IMR-90 (cell line): ENCODE measurements around the gene MSI2. TPM values are rescaled to one million over a fixed set of nuclear protein-coding genes. Genes with fewer than 3 reads are reported as not detected.

ENCODE experiments used
- ATAC-seq: fragments of 200-7000 bp; cut with Tn5 transposase; 2 replicates; pipeline ENCODE4 v1.9.1; 2020; ENCODE audit warnings: low read depth, mild to moderate bottlenecking, moderate library complexity
- BruUV-seq: library from RNA; stranded (reverse); fragments of 400-500 nt; replicated peaks from 2 replicates; lab custom pipeline; 2021; lab: Mats Ljungman, UMichigan
- CTCF ChIA-PET: fragments of 300-600 bp; formaldehyde crosslinking; extraction: SDS; loops from one replicate; lab custom pipeline; 2021; ENCODE audit warnings: antibody characterized with exemption; lab: Yijun Ruan, JAX
- POLR2A ChIA-PET: fragments of 300-600 bp; sonication (Branson Sonifier 250); formaldehyde crosslinking; loops from one replicate; lab custom pipeline; 2022; ENCODE audit warnings: antibody characterized with exemption; ENCODE audit not compliant: unreplicated experiment; lab: Charles Lee
- DNase-seq: peaks from one replicate; pipeline ENCODE4 v3.0.0; 2013
- H2AFZ ChIP-seq: replicated peaks from 2 replicates; pipeline ENCODE3; 2013; ENCODE audit warnings: low read length, mild to moderate bottlenecking; ENCODE audit not compliant: poor library complexity
- H2AK5ac ChIP-seq: 2 replicates; pipeline ENCODE4 v1.6.1; 2013; ENCODE audit warnings: low read depth, low read length, inconsistent platforms
- H2AK9ac ChIP-seq: replicated peaks from 2 replicates; pipeline ENCODE3; 2013; ENCODE audit warnings: mild to moderate bottlenecking, low read depth, low read length, moderate library complexity; ENCODE audit not compliant: poor library complexity
- H2BK120ac ChIP-seq: 2 replicates; pipeline ENCODE4 v1.6.1; 2013; ENCODE audit warnings: low read depth, low read length, inconsistent platforms
- H2BK15ac ChIP-seq: 3 replicates; pipeline ENCODE4 v1.6.1; 2013; ENCODE audit warnings: low read depth, low read length, inconsistent platforms
- H2BK20ac ChIP-seq: 2 replicates; pipeline ENCODE4 v1.6.1; 2013; ENCODE audit warnings: low read depth, mild to moderate bottlenecking, inconsistent platforms, low read length, moderate library complexity
- H2BK5ac ChIP-seq: 2 replicates; pipeline ENCODE4 v1.6.1; 2013; ENCODE audit warnings: mild to moderate bottlenecking, low read depth, low read length, inconsistent platforms; ENCODE audit not compliant: poor library complexity, severe bottlenecking
- H3K14ac ChIP-seq: replicated peaks from 2 replicates; pipeline ENCODE4 v1.6.1; 2013; ENCODE audit warnings: low read depth, low read length, inconsistent platforms
- H3K18ac ChIP-seq: 2 replicates; pipeline ENCODE4 v1.6.1; 2013; ENCODE audit warnings: low read depth, low read length, control low read depth
- H3K23ac ChIP-seq: 2 replicates; pipeline ENCODE4 v1.6.1; 2013; ENCODE audit warnings: low read depth, low read length, inconsistent platforms
- H3K27ac ChIP-seq: 2 replicates; pipeline ENCODE4 v1.5.1; 2013; ENCODE audit warnings: mild to moderate bottlenecking, control low read depth, low read length; ENCODE audit not compliant: insufficient read depth
- H3K27me3 ChIP-seq: 2 replicates; pipeline ENCODE4 v1.6.1; 2013; ENCODE audit warnings: low read length; ENCODE audit not compliant: control insufficient read depth, insufficient read depth
- H3K36me3 ChIP-seq: 2 replicates; pipeline ENCODE4 v1.6.1; 2013; ENCODE audit warnings: low read length, mixed read lengths; ENCODE audit not compliant: control insufficient read depth, insufficient read depth
- H3K4ac ChIP-seq: 2 replicates; pipeline ENCODE4 v1.6.1; 2013; ENCODE audit warnings: low read depth, low read length, inconsistent platforms
- H3K4me1 ChIP-seq: 2 replicates; pipeline ENCODE4 v1.6.1; 2013; ENCODE audit warnings: low read length, mixed read lengths; ENCODE audit not compliant: control insufficient read depth, insufficient read depth
- H3K4me2 ChIP-seq: 2 replicates; pipeline ENCODE4 v1.6.1; 2013; ENCODE audit warnings: low read depth, mild to moderate bottlenecking, control low read depth, low read length, moderate library complexity
- H3K4me3 ChIP-seq: 2 replicates; pipeline ENCODE4 v1.5.1; 2013; ENCODE audit warnings: low read depth, mild to moderate bottlenecking, control low read depth, low read length, moderate library complexity; ENCODE audit not compliant: insufficient read depth
- H3K56ac ChIP-seq: 2 replicates; pipeline ENCODE4 v1.6.1; 2013; ENCODE audit warnings: low read length, inconsistent platforms; ENCODE audit not compliant: insufficient read depth; ENCODE audit errors: extremely low read depth
- H3K79me1 ChIP-seq, 2 experiments: 2 replicates each; pipeline ENCODE4 v1.6.1; 2013; ENCODE audit warnings: low read length in 2 of 2, inconsistent platforms in 1 of 2, low read depth in 1 of 2
- H3K9ac ChIP-seq: 2 replicates; pipeline ENCODE4 v1.6.1; 2013; ENCODE audit warnings: low read depth, low read length, control low read depth
- H3K9me1 ChIP-seq: 2 replicates; pipeline ENCODE4 v1.6.1; 2013; ENCODE audit warnings: low read length, inconsistent platforms; ENCODE audit not compliant: insufficient read depth
- H3K9me3 ChIP-seq: 2 replicates; pipeline ENCODE4 v1.6.1; 2013; ENCODE audit warnings: low read length; ENCODE audit not compliant: control insufficient read depth, insufficient read depth
- H4K20me1 ChIP-seq: 2 replicates; pipeline ENCODE4 v1.6.1; 2013; ENCODE audit warnings: low read length, inconsistent platforms; ENCODE audit not compliant: insufficient read depth
- H4K5ac ChIP-seq: 2 replicates; pipeline ENCODE4 v1.6.1; 2013; ENCODE audit warnings: mild to moderate bottlenecking, low read depth, low read length, control low read depth
- H4K8ac ChIP-seq, 2 experiments: 2 replicates each; pipeline ENCODE4 v1.6.1; 2013; ENCODE audit warnings: low read depth in 2 of 2, low read length in 2 of 2, control low read depth in 1 of 2, inconsistent platforms in 1 of 2
- H4K91ac ChIP-seq: 2 replicates; pipeline ENCODE4 v1.6.1; 2013; ENCODE audit warnings: low read depth, low read length, inconsistent platforms; ENCODE audit not compliant: insufficient read depth
- BHLHE40 ChIP-seq: fragments of 150-350 bp; IDR thresholded peaks from 2 replicates; pipeline ENCODE4 v1.6.1; 2016; ENCODE audit warnings: mild to moderate bottlenecking, low read depth, low read length
- CEBPB ChIP-seq: IDR thresholded peaks from 2 replicates; pipeline ENCODE4 v1.6.1; 2012; ENCODE audit warnings: low read depth, low read length, improper control_type of control experiment
- CHD1 ChIP-seq: IDR thresholded peaks from 2 replicates; pipeline ENCODE4 v1.6.1; 2012; ENCODE audit warnings: low read depth, low read length, improper control_type of control experiment
- CTCF ChIP-seq: conservative IDR thresholded peaks from 2 replicates; pipeline ENCODE4 v1.5.1; 2012; ENCODE audit warnings: mild to moderate bottlenecking, low read depth, low read length, improper control_type of control experiment
- ELK1 ChIP-seq: fragments of 150-350 bp; IDR thresholded peaks from 2 replicates; pipeline ENCODE4 v1.6.1; 2016; ENCODE audit warnings: low read depth, mild to moderate bottlenecking, low read length, moderate library complexity, borderline replicate concordance
- FOS ChIP-seq: fragments of 150-350 bp; IDR thresholded peaks from 2 replicates; pipeline ENCODE4 v1.6.1; 2016; ENCODE audit warnings: low read depth, low read length
- MAFK ChIP-seq: IDR thresholded peaks from 2 replicates; pipeline ENCODE4 v1.6.1; 2012; ENCODE audit warnings: low read depth, low read length, improper control_type of control experiment
- MAZ ChIP-seq: IDR thresholded peaks from 2 replicates; pipeline ENCODE4 v1.6.1; 2012; ENCODE audit warnings: low read depth, mild to moderate bottlenecking, low read length, improper control_type of control experiment, moderate library complexity, borderline replicate concordance
- MXI1 ChIP-seq: IDR thresholded peaks from 2 replicates; pipeline ENCODE4 v1.6.1; 2012; ENCODE audit warnings: low read depth, mild to moderate bottlenecking, low read length, moderate library complexity, borderline replicate concordance
- NFE2L2 ChIP-seq: fragments of 150-350 bp; IDR thresholded peaks from 2 replicates; pipeline ENCODE4 v1.6.1; 2016; ENCODE audit warnings: low read depth, mild to moderate bottlenecking, low read length
- POLR2A ChIP-seq: IDR thresholded peaks from 2 replicates; pipeline ENCODE4 v1.6.1; 2012; ENCODE audit warnings: mild to moderate bottlenecking, low read depth, low read length
- RAD21 ChIP-seq: IDR thresholded peaks from 2 replicates; pipeline ENCODE4 v1.6.1; 2012; ENCODE audit warnings: low read length, improper control_type of control experiment
- RCOR1 ChIP-seq: IDR thresholded peaks from 2 replicates; pipeline ENCODE4 v1.6.1; 2012; ENCODE audit warnings: mild to moderate bottlenecking, low read length, improper control_type of control experiment; ENCODE audit not compliant: insufficient replicate concordance
- RFX5 ChIP-seq: IDR thresholded peaks from 2 replicates; pipeline ENCODE4 v1.8.0; 2012; ENCODE audit warnings: low read depth, mild to moderate bottlenecking, low read length, moderate library complexity
- SMC3 ChIP-seq: fragments of 150-350 bp; IDR thresholded peaks from 2 replicates; pipeline ENCODE4 v1.6.1; 2016; ENCODE audit warnings: low read depth, mild to moderate bottlenecking, antibody characterized with exemption, low read length, moderate library complexity
- USF2 ChIP-seq: fragments of 150-350 bp; IDR thresholded peaks from 2 replicates; pipeline ENCODE4 v1.6.1; 2017; ENCODE audit warnings: mild to moderate bottlenecking, antibody characterized with exemption, low read length, low read depth
- WGBS, 2 experiments: methylation state at CpG; one replicate each; pipeline versions ENCODE4 v1.1.5 to v1.1.7; 2013; ENCODE audit warnings: missing lambda C conversion rate in 2 of 2; ENCODE audit not compliant: insufficient read length in 1 of 2; ENCODE audit errors: extremely low coverage in 2 of 2; 5-methylcytosine and 5-hydroxymethylcytosine counted together
- dilution Hi-C: fragments of 300-500 bp; cut with HindIII; formaldehyde crosslinking; loops from one replicate; pipeline ENCODE4 v1.14.3; 2018; ENCODE audit warnings: low sequenced_read_pairs; ENCODE audit not compliant: unreplicated experiment
- in situ Hi-C: fragments of 300-500 bp; cut with MboI; formaldehyde crosslinking; loops from 3 replicates; pipeline ENCODE4 v1.14.3; 2019; ENCODE audit warnings: low sequenced_read_pairs, inconsistent platforms, mixed read lengths
- intact Hi-C: fragments of 100-400 bp; cut with micrococcal nuclease; formaldehyde crosslinking; loops from 2 replicates; pipeline ENCODE4 v1.10.0; 2022
- polyA plus RNA-seq, 3 experiments: library from polyadenylated mRNA; depleted of rRNA; stranded (reverse); fragments of >200 nt; gene quantifications; 2 replicates each; pipeline ENCODE4 v1.2.3, GENCODE V29; 2012; ENCODE audit warnings: low replicate concordance in 1 of 3
- total RNA-seq: library from RNA; depleted of rRNA; stranded (reverse); fragments of >200 nt; gene quantifications from 2 replicates; pipeline ENCODE4 v1.2.3, GENCODE V29; 2012

The MSI2 gene
- total and polyA plus RNA-seq, 2 of the 4 experiments (the other 2 are of a cell fraction), result 13.0 to 16.0 TPM

DNA sequence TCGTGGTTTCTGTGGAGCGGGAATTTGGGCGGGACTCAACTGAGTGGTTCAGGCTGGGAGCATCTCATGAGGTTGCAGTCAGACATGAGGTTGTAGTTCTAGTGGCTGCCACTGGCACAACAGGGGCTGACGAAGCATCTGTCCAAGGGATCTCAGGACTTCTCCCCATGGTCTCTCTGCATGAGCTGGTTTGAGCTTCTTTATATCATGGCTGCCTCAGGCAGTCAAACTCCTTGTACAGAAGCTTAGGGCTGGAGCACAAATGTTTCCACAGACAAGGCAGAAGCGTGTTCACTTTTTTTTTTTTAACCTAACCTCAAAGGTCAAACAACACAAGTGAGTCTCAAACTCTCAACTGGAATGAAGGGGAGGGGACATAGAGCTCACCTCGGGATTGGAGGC is 243.3 kb downstream of the MSI2 start:
- ChIA-PET POLR2A (no interaction called here), CTCF (interaction anchor here (0.6 kb wide), 2 partner anchors 41 to 231 kb away, joined by 3 read pairs; no protein-coding TSS in a partner anchor)
- H2BK20ac ChIP-seq, result no peak overlapping the region
- in situ Hi-C loops, result no loop called here
- H3K27me3 ChIP-seq, result no peaks in the 10 kb centered on the region
- no peaks in the 10 kb centered on the region for H3K4me1 ChIP-seq
- no peak overlapping the region for H3K9ac ChIP-seq
- H3K9me1 ChIP-seq, result peaks cover 3% of the 10 kb centered on the region; the same call in 1 of the 2 replicates
- H3K79me1 ChIP-seq, result peaks cover 3% of the 10 kb centered on the region in 2 experiments; a peak in 1 of 4 replicates
- no peak overlapping the region for H2AK5ac ChIP-seq
- no peaks in the 10 kb centered on the region; the same call in 1 of the 2 replicates for H4K20me1 ChIP-seq
- H3K14ac ChIP-seq, result no peak overlapping the region
- no peak overlapping the region for H3K18ac ChIP-seq
- WGBS, 2 experiments, result 100% methylated on average over 2 of the region's 6 CpGs; no CpG with 5 or more reads in 1 of the 2 experiments
- H3K4me3 ChIP-seq, result no peak overlapping the region
- H4K91ac ChIP-seq, result no peak overlapping the region
- H3K9me3 ChIP-seq, result no peaks in the 10 kb centered on the region
- no peak overlapping the region for H4K5ac ChIP-seq
- intact Hi-C loops, result loop anchor here (1.0 kb wide), 1 partner anchor 33 kb away; no protein-coding TSS in a partner anchor
- H2AFZ ChIP-seq, result peak overlapping the region; percentile 5
- H3K4ac ChIP-seq, result no peak overlapping the region
- no peak for TF ChIP-seq ELK1
- TF ChIP-seq CTCF, result no peak
- TF ChIP-seq BHLHE40, result no peak
- no peak for TF ChIP-seq RFX5
- TF ChIP-seq MAZ, result no peak
- TF ChIP-seq USF2, result no peak
- no peak for TF ChIP-seq FOS
- no peak for TF ChIP-seq RCOR1
- TF ChIP-seq RAD21, result no peak
- no peak for TF ChIP-seq CEBPB
- TF ChIP-seq MXI1, result no peak
- TF ChIP-seq SMC3, result no peak
- TF ChIP-seq CHD1, result no peak
- TF ChIP-seq MAFK, result no peak
- no peak for TF ChIP-seq POLR2A
- TF ChIP-seq NFE2L2, result no peak
- H2BK5ac ChIP-seq, result no peak overlapping the region
- H3K27ac ChIP-seq, result no peak overlapping the region
- DNase-seq (no peak), ATAC-seq (no peak)
- H2BK15ac ChIP-seq, result no peak overlapping the region
- BruUV-seq, result no TSS peak
- H3K4me2 ChIP-seq, result no peak overlapping the region
- H2AK9ac ChIP-seq, result peak overlapping the region; percentile 56
- dilution Hi-C loops, result no loop called here
- no peak overlapping the region for H3K56ac ChIP-seq
- no peaks in the 10 kb centered on the region for H3K36me3 ChIP-seq
- no peak overlapping the region for H2BK120ac ChIP-seq
- H3K23ac ChIP-seq, result no peak overlapping the region
- H4K8ac ChIP-seq, result no peak overlapping the region
